RWPE1 (cell line): Measurements from ENCODE around the gene PLPP6.

Source experiments
- CTCF ChIA-PET: fragments of 350-600 bp; sonication (Branson Sonifier 250); formaldehyde crosslinking; extraction: SDS; loops from one replicate; lab custom pipeline; 2021; lab: Yijun Ruan, JAX
- POLR2A ChIA-PET: fragments of 400-600 bp; formaldehyde crosslinking; extraction: SDS; loops from one replicate; lab custom pipeline; 2020; ENCODE audit warnings: antibody characterized with exemption; ENCODE audit not compliant: low non-redundant PET; lab: Yijun Ruan, JAX
- DNase-seq: peaks from one replicate; pipeline ENCODE4 v3.0.0; 2012; ENCODE audit warnings: low spot score
- H3K27ac ChIP-seq: fragments of 450-650 bp; 2 replicates; pipeline ENCODE4 v1.5.1; 2017
- CTCF ChIP-seq: fragments of 450-650 bp; conservative IDR thresholded peaks from 2 replicates; pipeline ENCODE4 v1.5.1; 2017; ENCODE audit warnings: low read depth, mild to moderate bottlenecking

PLPP6 gene

GRCh38 chr9:4620057-4620765 is 41.9 kb upstream of the PLPP6 start:
- POLR2A ChIA-PET: no interaction called here
- TF ChIP-seq CTCF: no peak
- H3K27ac ChIP-seq: no peak overlapping the region
- CTCF ChIA-PET: no interaction called here
- no peak for DNase-seq

- DNase-seq: no peak
- POLR2A ChIA-PET: no interaction called here
- CTCF ChIA-PET: interaction anchor here (0.6 kb wide), 1 partner anchor 821 kb away, joined by 3 read pairs; no protein-coding TSS in a partner anchor
- H3K27ac ChIP-seq: no peak overlapping the region
- TF ChIP-seq CTCF: no peak
Measured at GRCh38 chr9:4620881-4621555, 41.1 kb upstream of the PLPP6 start.

GRCh38 chr9:4622016-4622415 is 40.1 kb upstream of the PLPP6 start:
- CTCF ChIA-PET: no interaction called here
- POLR2A ChIA-PET: no interaction called here

GRCh38 chr9:4630836-4631235 is 31.3 kb upstream of the PLPP6 start:
- no peak overlapping the region for H3K27ac ChIP-seq
- DNase-seq: no peak
- POLR2A ChIA-PET: no interaction called here
- TF ChIP-seq CTCF: no peak
- CTCF ChIA-PET: no interaction called here

More at GRCh38 chr9:4622016-4622415, 40.1 kb upstream of the PLPP6 start:
- no peak for TF ChIP-seq CTCF
- H3K27ac ChIP-seq: no peak overlapping the region
- DNase-seq: no peak

GRCh38 chr9:4638968-4639367 is 23.1 kb upstream of the PLPP6 start:
- ChIA-PET CTCF (no interaction called here), POLR2A (no interaction called here)
- no peak overlapping the region for H3K27ac ChIP-seq
- no peak for TF ChIP-seq CTCF
- DNase-seq: no peak

GRCh38 chr9:4639420-4639819 is 22.7 kb upstream of the PLPP6 start:
- no peak for DNase-seq
- POLR2A ChIA-PET: no interaction called here
- CTCF ChIA-PET: no interaction called here
- TF ChIP-seq CTCF: no peak
- no peak overlapping the region for H3K27ac ChIP-seq
